HG02840 (cell line): ENCODE measurements around the gene MMS22L.
"Not testable (repeated sequence)": the region's sequence is repeated elsewhere in the genome, so short reads cannot be mapped to it uniquely, and the experiment has no call there.

ENCODE experiments used
- ATAC-seq: cut with Tn5 transposase; IDR thresholded peaks from one replicate; pipeline ENCODE4 v1.9.1; 2021; ENCODE audit warnings: mild to moderate bottlenecking, moderate library complexity, moderate number of reproducible peaks; ENCODE audit not compliant: unreplicated experiment, low FRiP score

Gene MMS22L

GRCh38 chr6:97262676-97263075 is 20.3 kb downstream of the MMS22L start:
- no peak for ATAC-seq

- ATAC-seq, result no peak
Observed at GRCh38 chr6:97246842-97247241, 36.2 kb downstream of the MMS22L start.

GRCh38 chr6:97240222-97240621 is 42.8 kb downstream of the MMS22L start:
- ATAC-seq, result no peak

GRCh38 chr6:97231911-97232310 is 51.1 kb downstream of the MMS22L start:
- no peak for ATAC-seq

GRCh38 chr6:97222903-97223302 is 60.1 kb downstream of the MMS22L start:
- ATAC-seq, result no peak

GRCh38 chr6:97218912-97219311 is 64.1 kb downstream of the MMS22L start:
- no peak for ATAC-seq

GRCh38 chr6:97215157-97215769 is 67.8 kb downstream of the MMS22L start:
- no peak for ATAC-seq

GRCh38 chr6:97214671-97215070 is 68.3 kb downstream of the MMS22L start:
- no peak for ATAC-seq

GRCh38 chr6:97207383-97207782 is 75.6 kb downstream of the MMS22L start:
- no peak for ATAC-seq

- ATAC-seq, result no peak
Observed at GRCh38 chr6:97205966-97206365, 77.0 kb downstream of the MMS22L start.

- ATAC-seq, result no peak
Observed at GRCh38 chr6:97203343-97203742, 79.7 kb downstream of the MMS22L start.

GRCh38 chr6:97198046-97198565 is 84.9 kb downstream of the MMS22L start:
- ATAC-seq, result no peak

GRCh38 chr6:97195117-97195516 is 87.9 kb downstream of the MMS22L start:
- ATAC-seq, result no peak

- no peak for ATAC-seq
Observed at GRCh38 chr6:97189767-97190166, 93.2 kb downstream of the MMS22L start.

- no peak for ATAC-seq
Observed at GRCh38 chr6:97187951-97188350, 95.1 kb downstream of the MMS22L start.

GRCh38 chr6:97186416-97186999 is 96.5 kb downstream of the MMS22L start:
- ATAC-seq, result peak; percentile 75

GRCh38 chr6:97177905-97178304 is 105.1 kb downstream of the MMS22L start:
- ATAC-seq, result no peak

- no peak for ATAC-seq
Observed at GRCh38 chr6:97176468-97176867, 106.5 kb downstream of the MMS22L start.

- ATAC-seq, result no peak
Observed at GRCh38 chr6:97175806-97176205, 107.2 kb downstream of the MMS22L start.

- ATAC-seq, result no peak
Observed at GRCh38 chr6:97174471-97174870, 108.5 kb downstream of the MMS22L start.

GRCh38 chr6:97160280-97160679 is 122.7 kb downstream of the MMS22L start:
- no peak for ATAC-seq

GRCh38 chr6:97155447-97155846 is 127.6 kb downstream of the MMS22L start:
- ATAC-seq, result not testable (repeated sequence)
